SK-N-MC (cell line): Measurements from ENCODE around the gene CLEC17A.
"Not testable (repeated sequence)": the region's sequence is repeated elsewhere in the genome, so short reads cannot be mapped to it uniquely, and the experiment has no call there.

Source experiments
- DNase-seq: peaks from one replicate; pipeline ENCODE4 v3.0.0-alpha.2; 2011; ENCODE audit warnings: low read depth, low spot score
- H3K27ac ChIP-seq: fragments of 200-600 bp; sonication (generic); 2 replicates; pipeline ENCODE4 v1.5.1; 2016; ENCODE audit warnings: mixed run types
- H3K36me3 ChIP-seq: fragments of 200-600 bp; sonication (generic); 2 replicates; pipeline ENCODE4 v1.6.1; 2017; ENCODE audit warnings: antibody characterized with exemption, low read length, mixed read lengths; ENCODE audit not compliant: insufficient read depth
- H3K4me3 ChIP-seq: fragments of 200-600 bp; sonication (generic); 2 replicates; pipeline ENCODE4 v1.5.1; 2016
- H3K9ac ChIP-seq: fragments of 200-600 bp; sonication (generic); 2 replicates; pipeline ENCODE4 v1.8.0; 2017; ENCODE audit warnings: mixed run types, mixed read lengths; ENCODE audit not compliant: insufficient read length
- H3K9me3 ChIP-seq: fragments of 200-600 bp; sonication (generic); 2 replicates; pipeline ENCODE4 v1.6.1; 2017; ENCODE audit warnings: low read depth, mild to moderate bottlenecking, antibody characterized with exemption, low read length, moderate library complexity, mixed read lengths
- EZH2 ChIP-seq: fragments of 200-600 bp; sonication (generic); IDR thresholded peaks from one replicate; pipeline ENCODE4 v1.6.1; 2017; ENCODE audit warnings: antibody characterized with exemption
- FOXP2 ChIP-seq: optimal IDR thresholded peaks from 2 replicates; pipeline ENCODE3; 2011; ENCODE audit warnings: mild to moderate bottlenecking, moderate library complexity; ENCODE audit not compliant: insufficient read depth; ENCODE audit errors: extremely low read length, control extremely low read depth
- POLR2AphosphoS5 ChIP-seq: IDR thresholded peaks from 2 replicates; pipeline ENCODE4 v1.6.1; 2012; ENCODE audit warnings: mild to moderate bottlenecking, low read depth, low read length, borderline replicate concordance

Gene CLEC17A

DNA sequence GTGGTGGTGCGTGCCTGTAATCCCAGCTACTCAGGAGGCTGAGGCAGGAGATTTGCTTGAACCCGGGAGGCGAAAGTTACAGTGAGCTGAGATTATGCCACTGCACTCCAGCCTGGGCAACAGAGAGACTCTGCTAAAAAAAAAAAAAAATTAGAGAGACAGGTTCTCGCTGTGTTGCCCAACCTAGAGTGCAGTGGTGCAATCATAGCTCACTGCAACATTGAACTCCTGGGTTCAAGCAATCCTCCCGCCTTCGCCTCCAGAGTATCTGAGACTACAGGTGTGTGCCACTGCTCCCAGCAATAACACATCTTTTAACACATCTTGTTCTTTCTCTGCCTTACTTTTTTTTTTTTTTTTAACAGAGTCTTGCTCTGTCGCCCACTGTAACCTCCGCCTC lies 32.7 kb downstream of the CLEC17A start:
- no peak for TF ChIP-seq EZH2
- no peak for TF ChIP-seq FOXP2
- TF ChIP-seq POLR2AphosphoS5 = no peak
- H3K9ac ChIP-seq = no peak overlapping the region
- no peak overlapping the region for H3K27ac ChIP-seq
- no peak for DNase-seq
- H3K4me3 ChIP-seq = no peak overlapping the region
- no peaks in the 10 kb centered on the region for H3K9me3 ChIP-seq
- no peaks in the 10 kb centered on the region for H3K36me3 ChIP-seq

GRCh38 chr19:14616407-14616806 lies 33.5 kb downstream of the CLEC17A start:
- Histone ChIP-seq H3K36me3 (no peaks in the 10 kb centered on the region), H3K27ac (no peak overlapping the region), H3K4me3 (no peak overlapping the region), H3K9me3 (no peaks in the 10 kb centered on the region), H3K9ac (no peak overlapping the region)
- TF ChIP-seq FOXP2 = no peak
- no peak for TF ChIP-seq POLR2AphosphoS5
- no peak for TF ChIP-seq EZH2
- DNase-seq = no peak

GRCh38 chr19:14619404-14619803 lies 36.5 kb downstream of the CLEC17A start:
- DNase-seq = no peak
- Histone ChIP-seq H3K27ac (no peak overlapping the region), H3K9ac (no peak overlapping the region), H3K36me3 (no peaks in the 10 kb centered on the region), H3K4me3 (no peak overlapping the region), H3K9me3 (no peaks in the 10 kb centered on the region)
- TF ChIP-seq FOXP2 = no peak
- no peak for TF ChIP-seq EZH2
- no peak for TF ChIP-seq POLR2AphosphoS5

GRCh38 chr19:14624491-14624890 lies 41.6 kb downstream of the CLEC17A start:
- not testable (repeated sequence) for DNase-seq

GRCh38 chr19:14629557-14629956 lies 46.7 kb downstream of the CLEC17A start:
- Histone ChIP-seq H3K36me3 (no peaks in the 10 kb centered on the region), H3K27ac (no peak overlapping the region), H3K4me3 (no peak overlapping the region), H3K9me3 (no peaks in the 10 kb centered on the region), H3K9ac (no peak overlapping the region)
- TF ChIP-seq EZH2 (no peak), POLR2AphosphoS5 (no peak), FOXP2 (no peak)
- DNase-seq = no peak

More at GRCh38 chr19:14624491-14624890, 41.6 kb downstream of the CLEC17A start:
- H3K9ac ChIP-seq, H3K36me3 ChIP-seq, H3K9me3 ChIP-seq, H3K27ac ChIP-seq, H3K4me3 ChIP-seq: not testable (repeated sequence)

- no peak overlapping the region for H3K4me3 ChIP-seq
- no peak overlapping the region for H3K9ac ChIP-seq
- H3K9me3 ChIP-seq = no peaks in the 10 kb centered on the region
- no peaks in the 10 kb centered on the region for H3K36me3 ChIP-seq
- H3K27ac ChIP-seq = no peak overlapping the region
- TF ChIP-seq EZH2 = no peak
- TF ChIP-seq FOXP2 = no peak
- TF ChIP-seq POLR2AphosphoS5 = no peak
- peak; percentile 14 for DNase-seq
Measured at GRCh38 chr19:14632286-14632685, 49.4 kb downstream of the CLEC17A start.

DNA sequence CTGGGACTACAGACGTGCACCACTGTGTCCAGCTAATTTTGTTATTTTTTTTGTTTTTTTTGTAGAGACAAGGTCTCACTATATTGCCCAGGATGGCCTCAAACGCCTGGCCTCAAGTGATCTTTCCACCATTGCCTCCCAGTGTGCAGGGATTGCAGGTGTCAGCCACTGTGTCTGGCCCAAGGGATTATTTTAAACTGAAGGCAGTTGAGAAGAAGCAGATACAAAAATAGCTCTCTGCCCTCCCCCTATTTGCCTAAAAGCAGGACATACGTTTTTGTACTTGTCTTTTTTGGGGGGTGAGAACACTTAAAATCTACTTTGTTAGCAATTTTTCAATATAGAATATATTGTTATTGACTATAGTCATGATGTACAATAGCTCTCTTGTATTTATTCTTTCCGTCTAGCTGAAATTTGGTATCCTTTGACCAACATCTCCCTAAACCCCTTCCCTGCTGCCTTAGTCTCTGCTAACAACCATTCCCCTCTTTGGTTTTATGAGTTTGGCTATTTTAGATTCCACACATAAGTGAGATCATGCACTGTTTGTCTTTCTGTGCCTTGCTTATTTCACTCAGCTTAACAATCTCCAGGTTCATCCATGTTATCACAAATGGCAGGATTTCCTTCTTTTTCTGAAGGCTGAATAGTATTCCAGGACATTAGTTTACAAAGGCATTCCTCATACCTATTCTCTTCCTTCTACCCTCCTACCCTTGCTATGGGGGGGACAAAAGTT lies 56.8 kb downstream of the CLEC17A start:
- Histone ChIP-seq H3K9me3 (no peaks in the 10 kb centered on the region), H3K36me3 (no peaks in the 10 kb centered on the region), H3K9ac (no peak overlapping the region), H3K27ac (no peak overlapping the region), H3K4me3 (no peak overlapping the region)
- DNase-seq = no peak
- TF ChIP-seq POLR2AphosphoS5 = no peak
- no peak for TF ChIP-seq EZH2
- no peak for TF ChIP-seq FOXP2

DNA sequence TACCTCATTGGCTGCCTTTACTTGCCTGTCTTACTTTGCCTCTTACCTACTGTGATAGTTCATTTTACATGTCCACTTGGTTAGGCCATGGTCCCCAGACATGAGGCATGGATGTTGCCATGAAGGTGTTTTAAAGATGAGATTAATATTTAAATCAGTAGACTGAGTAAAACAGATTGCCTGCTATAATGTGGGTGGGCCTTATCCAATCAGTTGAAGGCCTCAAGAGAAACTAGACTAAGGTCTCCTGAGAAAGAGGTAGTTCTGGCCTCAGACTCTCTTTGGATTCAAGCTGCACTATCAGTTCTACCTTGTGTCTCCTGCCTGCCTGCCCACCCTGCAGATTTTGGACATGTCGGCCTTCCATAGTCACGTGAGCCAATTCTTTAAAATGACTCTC lies 65.6 kb downstream of the CLEC17A start:
- no peak overlapping the region for H3K4me3 ChIP-seq
- no peak overlapping the region for H3K27ac ChIP-seq
- no peaks in the 10 kb centered on the region for H3K9me3 ChIP-seq
- no peaks in the 10 kb centered on the region for H3K36me3 ChIP-seq
- DNase-seq = no peak
- TF ChIP-seq EZH2 = no peak
- no peak for TF ChIP-seq POLR2AphosphoS5
- no peak for TF ChIP-seq FOXP2
- no peak overlapping the region for H3K9ac ChIP-seq

- Histone ChIP-seq H3K9ac (no peak overlapping the region), H3K4me3 (no peak overlapping the region), H3K36me3 (no peaks in the 10 kb centered on the region), H3K27ac (no peak overlapping the region), H3K9me3 (no peaks in the 10 kb centered on the region)
- TF ChIP-seq POLR2AphosphoS5 (no peak), FOXP2 (no peak), EZH2 (no peak)
- no peak for DNase-seq
Measured at GRCh38 chr19:14649020-14649419, 66.1 kb downstream of the CLEC17A start.
